ENCODE results near the gene UBA5.
A peak's percentile ranks its signal among the peaks of the same experiment; 100 is the strongest.

UBA5 gene

GRCh38 chr3:132716372-132716771 is 56.2 kb downstream of the UBA5 start:
- peak; percentile 25 for DNase-seq (ENCODE audit: low spot score)

DNA sequence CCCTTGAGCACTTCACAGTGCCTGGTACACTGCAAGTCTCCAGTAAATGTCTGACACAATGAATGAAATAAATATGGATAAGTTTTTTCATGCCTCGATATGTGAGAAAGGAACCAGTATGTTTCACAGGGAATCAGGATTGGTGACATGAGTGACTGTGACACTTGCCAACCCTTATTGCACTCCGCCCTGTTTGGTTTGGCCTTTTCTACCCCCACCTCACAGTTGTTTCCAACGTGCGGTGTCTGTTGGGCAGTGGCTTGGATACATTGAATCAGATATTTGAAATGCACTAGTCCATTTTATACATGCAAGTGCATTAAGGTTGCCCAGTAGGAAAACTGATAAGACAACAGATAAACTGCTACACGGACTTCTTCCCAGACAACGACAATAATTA is 60.1 kb downstream of the UBA5 start:
- peak; percentile 18 for DNase-seq (ENCODE audit: low spot score)

DNA sequence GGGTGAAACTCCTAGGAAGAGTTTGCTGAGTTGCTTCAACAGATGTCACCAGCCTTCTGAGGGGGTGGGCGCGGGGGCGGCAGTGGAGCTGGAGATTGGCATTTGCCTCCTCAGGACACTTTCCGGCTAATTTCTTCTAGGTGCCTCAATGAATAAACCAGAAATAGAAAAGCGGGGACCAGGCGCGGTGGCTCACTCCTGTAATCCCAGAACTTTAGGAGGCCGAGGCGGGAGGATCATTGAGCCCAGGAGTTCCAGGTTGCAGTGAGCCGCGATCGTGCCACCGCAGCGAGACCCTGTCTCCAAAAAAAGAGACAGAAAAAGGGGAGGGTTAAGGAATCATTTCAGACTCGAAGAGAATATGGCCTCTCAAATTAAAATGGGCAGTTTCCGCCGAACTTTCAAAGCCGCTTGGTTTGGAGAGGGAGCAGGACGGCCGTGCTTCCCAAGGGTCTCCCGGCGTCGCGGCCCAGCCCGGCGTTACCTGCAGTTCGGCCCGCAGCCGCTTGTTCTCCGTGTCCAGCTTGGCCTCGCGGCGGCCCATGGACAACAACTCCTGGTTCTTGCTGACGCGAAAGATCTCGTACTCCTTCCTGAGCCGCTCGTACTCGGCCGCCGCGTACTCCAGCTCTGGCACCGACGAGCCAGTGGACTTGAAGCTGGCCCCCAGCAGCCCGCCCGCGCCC is 61.5 kb downstream of the UBA5 start:
- DNase-seq (ENCODE audit: low spot score) = peak; percentile 66

DNA sequence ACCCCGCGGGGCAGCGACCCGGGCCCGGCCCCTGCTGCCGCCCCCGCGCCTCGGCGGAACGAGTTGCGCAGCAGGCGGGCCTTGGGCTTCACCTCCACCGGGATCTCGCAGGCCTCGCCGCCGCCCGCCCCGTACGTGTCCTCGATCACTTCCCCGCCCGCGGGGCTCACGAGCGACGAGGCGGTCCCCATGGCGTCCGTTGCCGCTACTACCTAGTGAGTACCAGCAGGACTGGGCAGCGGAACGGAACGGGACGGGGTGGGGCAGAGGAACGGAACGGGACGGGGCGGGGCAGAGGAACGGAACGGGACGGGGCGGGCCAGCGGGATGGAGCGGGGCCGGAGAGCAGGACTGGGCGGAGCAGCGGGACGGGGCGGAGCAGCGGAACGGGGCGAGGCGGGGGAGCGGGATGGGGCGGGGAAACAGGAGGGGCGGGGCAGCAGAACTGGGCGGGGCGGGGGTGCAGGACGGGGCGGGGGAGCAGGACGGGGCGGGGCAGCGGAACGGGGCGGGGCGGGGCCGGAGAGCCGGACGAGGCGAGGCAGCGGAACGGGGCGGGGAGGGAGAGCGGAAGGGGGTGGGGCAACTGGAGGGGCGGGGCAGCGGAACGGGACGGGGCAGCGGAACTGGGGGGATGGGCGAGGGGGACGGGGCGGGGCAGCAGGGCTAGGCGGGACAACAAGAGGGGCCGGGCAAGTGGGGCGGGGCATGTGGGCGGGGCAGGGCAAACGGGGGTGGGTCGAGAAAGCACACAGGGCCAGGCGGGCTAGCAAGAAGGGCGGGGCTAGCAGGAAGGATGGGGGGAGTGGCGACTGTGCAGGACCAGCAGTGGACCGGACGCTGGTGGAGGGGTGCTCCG is 62.3 kb downstream of the UBA5 start, which contains the start of gene NPHP3:
TSS of gene NPHP3 (minus strand) at position 245 of the 859 bp plus-strand sequence. CDS start at position 191, 54 bp downstream.
- peak; percentile 94 for DNase-seq (ENCODE audit: low spot score)

GRCh38 chr3:132723024-132723950 is 63.2 kb downstream of the UBA5 start:
- DNase-seq (ENCODE audit: low spot score) = no peak

DNA sequence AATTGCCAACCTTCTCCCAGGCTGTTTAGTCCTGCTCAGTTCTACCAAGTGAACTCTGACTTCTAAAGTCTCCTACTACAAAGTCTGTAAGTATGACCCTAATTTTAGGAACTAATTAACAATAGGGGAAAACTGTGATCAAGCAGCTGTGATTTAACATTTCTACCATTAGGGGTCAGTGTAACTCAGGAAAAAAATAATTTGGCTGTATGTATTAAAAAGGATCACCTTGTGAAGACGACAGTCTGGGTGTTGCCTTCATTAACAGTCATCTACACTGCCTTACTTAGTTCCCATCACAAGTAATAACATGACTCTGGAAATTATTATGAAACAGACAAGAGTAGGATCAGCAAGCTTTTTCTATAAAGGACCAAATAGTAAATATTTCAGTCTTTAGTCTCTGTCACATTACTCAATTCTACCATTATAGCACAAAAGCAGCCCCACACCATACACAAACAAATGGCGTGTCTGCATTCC is 66.3 kb downstream of the UBA5 start:
- DNase-seq (ENCODE audit: low spot score) = peak; percentile 74
